Lower lobe of right lung (tissue), 2 donors: ENCODE data around the gene CHD9NB. TPM values are rescaled to one million over a fixed set of nuclear protein-coding genes. Genes with fewer than 3 reads are reported as not detected.
"Not testable (repeated sequence)": the region's sequence is repeated elsewhere in the genome, so short reads cannot be mapped to it uniquely, and the experiment has no call there.

Experiments used
- ATAC-seq, 2 donors: fragments of 200-7000 bp; cut with Tn5 transposase; one replicate each; pipeline ENCODE4 v1.9.1; 2020 to 2022; ENCODE audit warnings: mild to moderate bottlenecking in 2 of 2, moderate library complexity in 2 of 2
- DNase-seq: peaks from one replicate; pipeline ENCODE4 v3.0.0-alpha.2; 2020
- H3K27ac ChIP-seq: fragments of 200-600 bp; one replicate; pipeline ENCODE4 v1.8.0; 2022
- H3K27me3 ChIP-seq: fragments of 200-600 bp; one replicate; pipeline ENCODE4 v1.8.0; 2022; ENCODE audit warnings: low read depth
- H3K36me3 ChIP-seq: fragments of 200-600 bp; one replicate; pipeline ENCODE4 v1.8.0; 2022; ENCODE audit warnings: mild to moderate bottlenecking
- H3K4me1 ChIP-seq: fragments of 200-600 bp; one replicate; pipeline ENCODE4 v1.8.0; 2022
- H3K4me3 ChIP-seq: fragments of 200-600 bp; one replicate; pipeline ENCODE4 v1.8.0; 2022; ENCODE audit warnings: mild to moderate bottlenecking
- H3K9me3 ChIP-seq: fragments of 200-600 bp; one replicate; pipeline ENCODE4 v1.8.0; 2022
- CTCF ChIP-seq: fragments of 200-600 bp; IDR thresholded peaks from one replicate; pipeline ENCODE4 v1.8.0; 2022; ENCODE audit warnings: antibody characterized with exemption, mild to moderate bottlenecking
- intact Hi-C: fragments of 100-400 bp; cut with DNase I; formaldehyde crosslinking; loops from one replicate; pipeline ENCODE4 v1.11.0; 2022
- total RNA-seq: library from RNA; stranded (reverse); fragmentation: NEBNext Ultra II Directional; extraction: Animal tissue kit (Norgen Biotek cat#: 25700); gene quantifications from one replicate; pipeline ENCODE4 v1.2.1, GENCODE V29; 2021
- donor health status: DM: no; HTN: yes; CAD: no; lungs with severe emphysema.

Gene CHD9NB
- total RNA-seq, 1 donor from 2014 or later: 12.4 TPM

- TF ChIP-seq CTCF: no peak
- Histone ChIP-seq H3K4me1 (peaks cover 48% of the 10 kb centered on the region), H3K27ac (peak overlapping the region; percentile 96), H3K4me3 (peak overlapping the region; percentile 86), H3K36me3 (no peaks in the 10 kb centered on the region), H3K27me3 (no peaks in the 10 kb centered on the region), H3K9me3 (no peaks in the 10 kb centered on the region)
- peak; percentile 25 to 26 for ATAC-seq
- intact Hi-C loops: no loop called here
- DNase-seq: no peak
Measured at GRCh38 chr16:53055541-53056391, 3.1 kb upstream of the CHD9NB start.

- no peaks in the 10 kb centered on the region for H3K9me3 ChIP-seq
- H3K27me3 ChIP-seq: no peaks in the 10 kb centered on the region
- ATAC-seq (peak; percentile 96 to 98), DNase-seq (peak; percentile 90)
- peak within 1 kb of the TSS; percentile 96 for H3K27ac ChIP-seq
- intact Hi-C loops: no loop called here
- H3K36me3 ChIP-seq: no peaks in the 10 kb centered on the region
- H3K4me3 ChIP-seq: peak within 1 kb of the TSS; percentile 86
- peak; percentile 100 for TF ChIP-seq CTCF
- H3K4me1 ChIP-seq: peaks cover 48% of the 10 kb centered on the region
Measured at GRCh38 chr16:53054670-53055485, 2.2 kb upstream of the CHD9NB start, which contains the start of gene CHD9. Gene CHD9 (plus strand): TSS chr16:53054991. CDS start chr16:53156090, 101,099 bp downstream.

GRCh38 chr16:53053967-53054669 lies 1.4 kb upstream of the CHD9NB start:
- TF ChIP-seq CTCF: no peak
- peak; percentile 54 for DNase-seq
- peak overlapping the region; percentile 86 for H3K4me3 ChIP-seq
- H3K27ac ChIP-seq: peak overlapping the region; percentile 96
- H3K9me3 ChIP-seq: no peaks in the 10 kb centered on the region
- peak; percentile 23 to 50 for ATAC-seq
- intact Hi-C loops: no loop called here
- peaks cover 48% of the 10 kb centered on the region for H3K4me1 ChIP-seq
- H3K36me3 ChIP-seq: no peaks in the 10 kb centered on the region
- H3K27me3 ChIP-seq: no peaks in the 10 kb centered on the region

- H3K9me3 ChIP-seq, H3K27me3 ChIP-seq, H3K4me3 ChIP-seq, intact Hi-C loops, DNase-seq, ATAC-seq, H3K27ac ChIP-seq, H3K36me3 ChIP-seq: not testable (repeated sequence)
- peaks cover 24% of the 10 kb centered on the region for H3K4me1 ChIP-seq
Measured at GRCh38 chr16:53051255-53051654, 1.4 kb downstream of the CHD9NB start.

GRCh38 chr16:53048139-53048915 lies 4.4 kb downstream of the CHD9NB start:
- intact Hi-C loops: no loop called here
- Histone ChIP-seq H3K4me1 (peaks cover 18% of the 10 kb centered on the region), H3K36me3 (no peaks in the 10 kb centered on the region), H3K9me3 (no peaks in the 10 kb centered on the region), H3K27me3 (no peaks in the 10 kb centered on the region), H3K4me3 (no peak overlapping the region), H3K27ac (no peak overlapping the region)
- no peak for TF ChIP-seq CTCF
- ATAC-seq (no peak), DNase-seq (no peak)

- H3K9me3 ChIP-seq, intact Hi-C loops, H3K4me3 ChIP-seq, DNase-seq, ATAC-seq, H3K27ac ChIP-seq, H3K27me3 ChIP-seq, H3K36me3 ChIP-seq: not testable (repeated sequence)
- H3K4me1 ChIP-seq: peaks cover 19% of the 10 kb centered on the region
Measured at GRCh38 chr16:53047515-53047914, 5.2 kb downstream of the CHD9NB start.
